Activated CD8-positive, alpha-beta T cell treated with anti-CD3 and anti-CD28 coated beads for 36 hours (primary cell): Measurements from ENCODE around the gene CDH7. TPM values are rescaled to one million over a fixed set of nuclear protein-coding genes. Genes with fewer than 3 reads are reported as not detected.

Experiments
- ATAC-seq: fragments of 200-7000 bp; cut with Tn5 transposase; one replicate; pipeline ENCODE4 v1.10.0; 2021; ENCODE audit warnings: mild to moderate bottlenecking, moderate library complexity
- CTCF ChIA-PET: fragments of 350-600 bp; sonication (Branson Sonifier 250); formaldehyde crosslinking; loops from one replicate; lab custom pipeline; 2021; ENCODE audit warnings: antibody characterized with exemption; lab: Charles Lee
- POLR2A ChIA-PET: fragments of 350-600 bp; sonication (Branson Sonifier 250); formaldehyde crosslinking; loops from one replicate; lab custom pipeline; 2021; ENCODE audit warnings: antibody characterized with exemption; lab: Charles Lee
- DNase-seq: peaks from one replicate; pipeline ENCODE4 v3.0.0-alpha.2; 2020
- H3K27ac Mint-ChIP-seq: one replicate; pipeline ENCODE4 v1.8.0; 2021; ENCODE audit warnings: mild to moderate bottlenecking, mixed read lengths
- H3K27me3 Mint-ChIP-seq: one replicate; pipeline ENCODE4 v1.8.0; 2021; ENCODE audit warnings: mixed read lengths
- H3K36me3 Mint-ChIP-seq: one replicate; pipeline ENCODE4 v1.8.0; 2021; ENCODE audit warnings: low read depth, mixed read lengths
- H3K4me1 Mint-ChIP-seq: one replicate; pipeline ENCODE4 v1.8.0; 2021; ENCODE audit warnings: low read depth, mixed read lengths
- H3K4me3 Mint-ChIP-seq: one replicate; pipeline ENCODE4 v1.8.0; 2021; ENCODE audit warnings: mild to moderate bottlenecking, moderate library complexity, mixed read lengths
- H3K9me3 Mint-ChIP-seq: one replicate; pipeline ENCODE4 v1.8.0; 2021; ENCODE audit warnings: mixed read lengths
- intact Hi-C: fragments of 100-400 bp; cut with micrococcal nuclease; formaldehyde crosslinking; loops from one replicate; pipeline ENCODE4 v1.10.0; 2022
- total RNA-seq, 2 experiments: library from RNA; stranded (reverse); gene quantifications; one replicate each; pipeline ENCODE4 v1.2.3, GENCODE V29; 2021
- TF ChIP-seq, protein P1 (sequence below): fragments of 200-600 bp; IDR thresholded peaks from one replicate; pipeline ENCODE4 v1.8.0; 2022; ENCODE audit warnings: antibody characterized with exemption, mild to moderate bottlenecking

Gene CDH7
- total RNA-seq, 2 experiments from 2014 or later, result not detected

- Mint-ChIP-seq H3K9me3 (peaks cover 2% of the 10 kb centered on the region), H3K36me3 (no peaks in the 10 kb centered on the region), H3K27me3 (no peaks in the 10 kb centered on the region), H3K4me3 (no peak overlapping the region), H3K27ac (no peak overlapping the region), H3K4me1 (no peaks in the 10 kb centered on the region)
- DNase-seq, result no peak
- no peak for ATAC-seq
- intact Hi-C loops, result no loop called here
- ChIA-PET POLR2A (no interaction called here), CTCF (no interaction called here)
- TF ChIP-seq, protein P1, sequence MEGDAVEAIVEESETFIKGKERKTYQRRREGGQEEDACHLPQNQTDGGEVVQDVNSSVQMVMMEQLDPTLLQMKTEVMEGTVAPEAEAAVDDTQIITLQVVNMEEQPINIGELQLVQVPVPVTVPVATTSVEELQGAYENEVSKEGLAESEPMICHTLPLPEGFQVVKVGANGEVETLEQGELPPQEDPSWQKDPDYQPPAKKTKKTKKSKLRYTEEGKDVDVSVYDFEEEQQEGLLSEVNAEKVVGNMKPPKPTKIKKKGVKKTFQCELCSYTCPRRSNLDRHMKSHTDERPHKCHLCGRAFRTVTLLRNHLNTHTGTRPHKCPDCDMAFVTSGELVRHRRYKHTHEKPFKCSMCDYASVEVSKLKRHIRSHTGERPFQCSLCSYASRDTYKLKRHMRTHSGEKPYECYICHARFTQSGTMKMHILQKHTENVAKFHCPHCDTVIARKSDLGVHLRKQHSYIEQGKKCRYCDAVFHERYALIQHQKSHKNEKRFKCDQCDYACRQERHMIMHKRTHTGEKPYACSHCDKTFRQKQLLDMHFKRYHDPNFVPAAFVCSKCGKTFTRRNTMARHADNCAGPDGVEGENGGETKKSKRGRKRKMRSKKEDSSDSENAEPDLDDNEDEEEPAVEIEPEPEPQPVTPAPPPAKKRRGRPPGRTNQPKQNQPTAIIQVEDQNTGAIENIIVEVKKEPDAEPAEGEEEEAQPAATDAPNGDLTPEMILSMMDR, result no peak
Measured at GRCh38 chr18:65767406-65767805, 16.6 kb downstream of the CDH7 start.

- ATAC-seq (no peak), DNase-seq (no peak)
- H3K27ac Mint-ChIP-seq, result no peak overlapping the region
- TF ChIP-seq, protein P1, result no peak
- no peaks in the 10 kb centered on the region for H3K27me3 Mint-ChIP-seq
- no peaks in the 10 kb centered on the region for H3K4me1 Mint-ChIP-seq
- intact Hi-C loops, result no loop called here
- ChIA-PET CTCF (no interaction called here), POLR2A (no interaction called here)
- peaks cover 2% of the 10 kb centered on the region for H3K9me3 Mint-ChIP-seq
- H3K36me3 Mint-ChIP-seq, result no peaks in the 10 kb centered on the region
- H3K4me3 Mint-ChIP-seq, result no peak overlapping the region
Measured at GRCh38 chr18:65768120-65768778, 17.4 kb downstream of the CDH7 start.

GRCh38 chr18:65769652-65770051 lies 18.8 kb downstream of the CDH7 start:
- no peaks in the 10 kb centered on the region for H3K36me3 Mint-ChIP-seq
- DNase-seq (no peak), ATAC-seq (no peak)
- ChIA-PET CTCF (no interaction called here), POLR2A (interaction anchor here (0.6 kb wide), 1 partner anchor 345 kb away, joined by 3 read pairs; no protein-coding TSS in a partner anchor)
- no peaks in the 10 kb centered on the region for H3K27me3 Mint-ChIP-seq
- no peak overlapping the region for H3K27ac Mint-ChIP-seq
- TF ChIP-seq, protein P1, result no peak
- no peak overlapping the region for H3K4me3 Mint-ChIP-seq
- intact Hi-C loops, result no loop called here
- H3K4me1 Mint-ChIP-seq, result no peaks in the 10 kb centered on the region
- H3K9me3 Mint-ChIP-seq, result peaks cover 2% of the 10 kb centered on the region

GRCh38 chr18:65786474-65786873 lies 35.7 kb downstream of the CDH7 start:
- Mint-ChIP-seq H3K4me1 (no peaks in the 10 kb centered on the region), H3K4me3 (no peak overlapping the region), H3K9me3 (peaks cover 3% of the 10 kb centered on the region), H3K36me3 (no peaks in the 10 kb centered on the region), H3K27me3 (no peaks in the 10 kb centered on the region), H3K27ac (no peak overlapping the region)
- POLR2A ChIA-PET, result no interaction called here
- DNase-seq, result no peak
- intact Hi-C loops, result no loop called here
- CTCF ChIA-PET, result no interaction called here
- TF ChIP-seq, protein P1, result no peak
- no peak for ATAC-seq

DNA sequence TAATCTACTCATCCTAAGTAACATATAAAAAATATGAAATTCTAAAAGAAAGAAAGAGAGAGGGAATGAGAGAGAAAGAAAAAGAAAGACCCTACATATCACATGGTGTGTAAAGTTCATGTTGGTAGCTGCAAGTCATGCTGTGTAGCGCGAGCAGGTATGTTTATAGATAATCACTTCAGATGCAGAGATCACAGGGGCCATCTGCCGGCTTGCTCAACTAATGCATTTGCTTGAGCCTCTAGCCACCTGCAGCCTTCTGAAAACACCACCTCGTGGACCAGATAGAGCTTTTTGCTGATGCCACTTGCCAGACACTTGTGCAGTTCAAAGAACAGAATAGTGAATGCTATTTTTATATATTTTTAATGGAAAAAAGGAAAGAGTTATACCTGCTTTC lies 37.6 kb downstream of the CDH7 start:
- H3K36me3 Mint-ChIP-seq, result no peaks in the 10 kb centered on the region
- H3K4me3 Mint-ChIP-seq, result no peak overlapping the region
- no peak overlapping the region for H3K27ac Mint-ChIP-seq
- intact Hi-C loops, result no loop called here
- H3K4me1 Mint-ChIP-seq, result no peaks in the 10 kb centered on the region
- ChIA-PET POLR2A (no interaction called here), CTCF (no interaction called here)
- H3K9me3 Mint-ChIP-seq, result peaks cover 3% of the 10 kb centered on the region
- ATAC-seq (no peak), DNase-seq (no peak)
- TF ChIP-seq, protein P1, result no peak
- no peaks in the 10 kb centered on the region for H3K27me3 Mint-ChIP-seq
